HepG2 (cell line): ENCODE data around the gene STK4. TPM values are rescaled to one million over a fixed set of nuclear protein-coding genes. Genes with fewer than 3 reads are reported as not detected.

Experiments
- AKAP8 ChIP-seq: sonication (generic); formaldehyde crosslinking; IDR thresholded peaks from 2 replicates; pipeline ENCODE4 v1.5.1; 2020; ENCODE audit warnings: mild to moderate bottlenecking, missing genetic modification reagents
- CBX5 ChIP-seq: sonication (generic); formaldehyde crosslinking; IDR thresholded peaks from 2 replicates; pipeline ENCODE4 v1.4.0; 2020; ENCODE audit warnings: missing genetic modification reagents, borderline replicate concordance
- GPN1 ChIP-seq: sonication (generic); formaldehyde crosslinking; IDR thresholded peaks from 2 replicates; pipeline ENCODE4 v1.5.1; 2020; ENCODE audit warnings: missing genetic modification reagents, borderline replicate concordance
- HNF4A ChIP-seq: sonication (generic); formaldehyde crosslinking; IDR thresholded peaks from 2 replicates; pipeline ENCODE4 v1.4.0; 2020; ENCODE audit warnings: missing genetic modification reagents
- HOXA3 ChIP-seq: sonication (generic); formaldehyde crosslinking; IDR thresholded peaks from 2 replicates; pipeline ENCODE4 v1.5.0; 2020; ENCODE audit warnings: missing genetic modification reagents
- KLF12 ChIP-seq: sonication (generic); formaldehyde crosslinking; IDR thresholded peaks from 2 replicates; pipeline ENCODE4 v1.4.0; 2020; ENCODE audit warnings: missing genetic modification reagents, borderline replicate concordance
- NR2F1 ChIP-seq, 2 experiments: fragments of 450-650 bp in 1 of 2; formaldehyde crosslinking in 1 of 2; IDR thresholded peaks; 2 replicates each; pipeline versions ENCODE4 v1.5.0 to v1.6.1; 2016 to 2020; ENCODE audit warnings: mild to moderate bottlenecking in 1 of 2, missing compliant biosample characterization in 1 of 2, missing genetic modification reagents in 1 of 2, moderate library complexity in 1 of 2
- PCBP1 ChIP-seq: fragments of 200-400 bp; formaldehyde crosslinking; IDR thresholded peaks from 2 replicates; pipeline ENCODE4 v1.6.1; 2017; ENCODE audit warnings: mild to moderate bottlenecking, low read depth, low read length, borderline replicate concordance
- SOX6 ChIP-seq, 2 experiments: fragments of 450-650 bp in 1 of 2; sonication (generic) in 1 of 2; formaldehyde crosslinking in 1 of 2; IDR thresholded peaks; 2 replicates each; pipeline versions ENCODE4 v1.4.0 to v1.6.1; 2017 to 2020; ENCODE audit warnings: antibody characterized with exemption in 1 of 2, mild to moderate bottlenecking in 1 of 2, missing genetic modification reagents in 1 of 2
- ZNF577 ChIP-seq: sonication (generic); formaldehyde crosslinking; IDR thresholded peaks from 2 replicates; pipeline ENCODE4 v1.4.0; 2020; ENCODE audit warnings: mild to moderate bottlenecking, low read depth, missing genetic modification reagents, borderline replicate concordance
- polyA plus RNA-seq, 8 experiments: library from polyadenylated mRNA; depleted of rRNA in 3 of 8; stranded (reverse) in 7 of 8; unstranded in 1 of 8; fragments of >200 nt; fragmentation: Illumina TruSeq in 4 of 8; extraction: Trizol in 4 of 8; gene quantifications; 2 replicates each; pipeline versions ENCODE4 v1.2.1 to v1.2.3, GENCODE V29; 2011 to 2016; ENCODE audit warnings: low read depth in 4 of 8, missing spikeins in 1 of 8, mixed read lengths in 1 of 8; ENCODE audit not compliant: insufficient read depth in 1 of 8
- total RNA-seq, 5 experiments: library from RNA; depleted of rRNA; stranded (reverse); fragments of >200 nt; fragmentation: Illumina TruSeq; extraction: Trizol; gene quantifications; 2 replicates each; pipeline ENCODE4 v1.2.3, GENCODE V29; 2016; ENCODE audit warnings: low read depth in 1 of 5
- TF ChIP-seq, protein P1 (sequence below): IDR thresholded peaks from 2 replicates; pipeline ENCODE4 v1.6.1; 2016; ENCODE audit warnings: low read depth, missing genetic modification reagents, missing compliant biosample characterization
- TF ChIP-seq, protein P2 (sequence below): sonication (generic); formaldehyde crosslinking; IDR thresholded peaks from 2 replicates; pipeline ENCODE4 v1.4.0; 2020; ENCODE audit warnings: missing genetic modification reagents
- TF ChIP-seq, protein P3 (sequence below): sonication (generic); formaldehyde crosslinking; IDR thresholded peaks from 2 replicates; pipeline ENCODE4 v1.4.0; 2020; ENCODE audit warnings: missing genetic modification reagents
- TF ChIP-seq, protein P4 (sequence below): sonication (generic); formaldehyde crosslinking; IDR thresholded peaks from 2 replicates; pipeline ENCODE4 v1.4.0; 2020; ENCODE audit warnings: mild to moderate bottlenecking, low read depth, missing genetic modification reagents
- TF ChIP-seq, protein P5 (sequence below): sonication (generic); formaldehyde crosslinking; IDR thresholded peaks from 2 replicates; pipeline ENCODE4 v1.5.0; 2020; ENCODE audit warnings: missing genetic modification reagents

Gene STK4
- total and polyA plus RNA-seq, 2 of the 13 experiments (the other 11 are each of a cell fraction or from before 2014, with no cell fraction given), result 25.6 to 38.3 TPM

DNA sequence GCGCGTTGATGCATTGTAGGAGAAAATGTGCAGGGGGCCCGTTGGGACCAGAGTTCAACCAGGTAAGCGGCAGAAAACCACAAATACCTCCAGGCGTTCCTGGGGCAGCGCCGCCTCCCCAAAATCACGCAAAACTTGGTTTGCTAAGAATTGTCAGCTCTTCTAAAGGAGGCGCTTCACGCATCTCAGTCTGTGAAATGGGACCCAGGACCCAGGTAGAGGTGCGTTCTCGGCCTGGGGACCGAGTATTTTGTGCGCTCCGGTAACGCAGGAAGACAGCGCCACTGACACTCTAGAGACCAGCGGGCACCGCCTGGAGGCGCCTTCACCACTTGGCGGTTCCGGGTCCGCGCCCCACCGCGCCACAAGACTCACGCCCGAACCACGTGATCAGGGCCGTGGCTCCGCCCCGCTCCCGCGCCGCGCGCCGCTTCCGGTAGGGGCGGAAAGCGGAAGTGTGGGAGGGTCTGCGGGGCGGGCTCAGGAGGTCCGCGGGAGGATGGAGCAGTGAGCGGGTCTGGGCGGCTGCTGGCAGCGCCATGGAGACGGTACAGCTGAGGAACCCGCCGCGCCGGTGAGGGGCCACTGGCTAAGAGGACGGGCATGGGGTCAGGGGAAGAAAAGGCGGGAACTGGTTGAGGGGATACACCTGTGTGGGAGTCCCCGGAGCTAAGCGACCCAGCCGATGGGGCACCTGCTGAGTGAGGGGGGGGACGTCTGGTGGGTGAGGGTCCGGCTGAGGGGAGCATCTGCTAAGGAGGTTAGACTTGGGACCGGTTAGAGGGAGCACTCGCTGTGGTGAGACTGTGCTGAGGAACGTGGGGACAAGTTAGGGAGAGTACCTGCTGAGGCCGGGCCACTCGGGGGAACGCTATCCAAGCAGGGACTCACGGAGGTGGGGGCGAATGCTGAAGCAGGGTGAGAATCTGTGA lies at the start of gene STK4 (continued):
- TF ChIP-seq, protein P1, sequence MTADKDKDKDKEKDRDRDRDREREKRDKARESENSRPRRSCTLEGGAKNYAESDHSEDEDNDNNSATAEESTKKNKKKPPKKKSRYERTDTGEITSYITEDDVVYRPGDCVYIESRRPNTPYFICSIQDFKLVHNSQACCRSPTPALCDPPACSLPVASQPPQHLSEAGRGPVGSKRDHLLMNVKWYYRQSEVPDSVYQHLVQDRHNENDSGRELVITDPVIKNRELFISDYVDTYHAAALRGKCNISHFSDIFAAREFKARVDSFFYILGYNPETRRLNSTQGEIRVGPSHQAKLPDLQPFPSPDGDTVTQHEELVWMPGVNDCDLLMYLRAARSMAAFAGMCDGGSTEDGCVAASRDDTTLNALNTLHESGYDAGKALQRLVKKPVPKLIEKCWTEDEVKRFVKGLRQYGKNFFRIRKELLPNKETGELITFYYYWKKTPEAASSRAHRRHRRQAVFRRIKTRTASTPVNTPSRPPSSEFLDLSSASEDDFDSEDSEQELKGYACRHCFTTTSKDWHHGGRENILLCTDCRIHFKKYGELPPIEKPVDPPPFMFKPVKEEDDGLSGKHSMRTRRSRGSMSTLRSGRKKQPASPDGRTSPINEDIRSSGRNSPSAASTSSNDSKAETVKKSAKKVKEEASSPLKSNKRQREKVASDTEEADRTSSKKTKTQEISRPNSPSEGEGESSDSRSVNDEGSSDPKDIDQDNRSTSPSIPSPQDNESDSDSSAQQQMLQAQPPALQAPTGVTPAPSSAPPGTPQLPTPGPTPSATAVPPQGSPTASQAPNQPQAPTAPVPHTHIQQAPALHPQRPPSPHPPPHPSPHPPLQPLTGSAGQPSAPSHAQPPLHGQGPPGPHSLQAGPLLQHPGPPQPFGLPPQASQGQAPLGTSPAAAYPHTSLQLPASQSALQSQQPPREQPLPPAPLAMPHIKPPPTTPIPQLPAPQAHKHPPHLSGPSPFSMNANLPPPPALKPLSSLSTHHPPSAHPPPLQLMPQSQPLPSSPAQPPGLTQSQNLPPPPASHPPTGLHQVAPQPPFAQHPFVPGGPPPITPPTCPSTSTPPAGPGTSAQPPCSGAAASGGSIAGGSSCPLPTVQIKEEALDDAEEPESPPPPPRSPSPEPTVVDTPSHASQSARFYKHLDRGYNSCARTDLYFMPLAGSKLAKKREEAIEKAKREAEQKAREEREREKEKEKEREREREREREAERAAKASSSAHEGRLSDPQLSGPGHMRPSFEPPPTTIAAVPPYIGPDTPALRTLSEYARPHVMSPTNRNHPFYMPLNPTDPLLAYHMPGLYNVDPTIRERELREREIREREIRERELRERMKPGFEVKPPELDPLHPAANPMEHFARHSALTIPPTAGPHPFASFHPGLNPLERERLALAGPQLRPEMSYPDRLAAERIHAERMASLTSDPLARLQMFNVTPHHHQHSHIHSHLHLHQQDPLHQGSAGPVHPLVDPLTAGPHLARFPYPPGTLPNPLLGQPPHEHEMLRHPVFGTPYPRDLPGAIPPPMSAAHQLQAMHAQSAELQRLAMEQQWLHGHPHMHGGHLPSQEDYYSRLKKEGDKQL (CRISPR knock-in tag), result peak; percentile 69; the same call in 1 of the 2 replicates
- TF ChIP-seq AKAP8 (CRISPR knock-in tag), result peak; percentile 93
- peak; percentile 50 for TF ChIP-seq HNF4A
- peak in 1 of 2 experiments; percentile 27; a peak in 1 of 4 replicates for TF ChIP-seq NR2F1 (CRISPR knock-in tag; IDR thresholded peaks at IDR 0.05)
- TF ChIP-seq, protein P2, sequence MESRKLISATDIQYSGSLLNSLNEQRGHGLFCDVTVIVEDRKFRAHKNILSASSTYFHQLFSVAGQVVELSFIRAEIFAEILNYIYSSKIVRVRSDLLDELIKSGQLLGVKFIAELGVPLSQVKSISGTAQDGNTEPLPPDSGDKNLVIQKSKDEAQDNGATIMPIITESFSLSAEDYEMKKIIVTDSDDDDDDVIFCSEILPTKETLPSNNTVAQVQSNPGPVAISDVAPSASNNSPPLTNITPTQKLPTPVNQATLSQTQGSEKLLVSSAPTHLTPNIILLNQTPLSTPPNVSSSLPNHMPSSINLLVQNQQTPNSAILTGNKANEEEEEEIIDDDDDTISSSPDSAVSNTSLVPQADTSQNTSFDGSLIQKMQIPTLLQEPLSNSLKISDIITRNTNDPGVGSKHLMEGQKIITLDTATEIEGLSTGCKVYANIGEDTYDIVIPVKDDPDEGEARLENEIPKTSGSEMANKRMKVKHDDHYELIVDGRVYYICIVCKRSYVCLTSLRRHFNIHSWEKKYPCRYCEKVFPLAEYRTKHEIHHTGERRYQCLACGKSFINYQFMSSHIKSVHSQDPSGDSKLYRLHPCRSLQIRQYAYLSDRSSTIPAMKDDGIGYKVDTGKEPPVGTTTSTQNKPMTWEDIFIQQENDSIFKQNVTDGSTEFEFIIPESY (CRISPR knock-in tag), result peak; percentile 65; the same call in 1 of the 2 replicates
- peak; percentile 71; the same call in 1 of the 2 replicates for TF ChIP-seq CBX5 (CRISPR knock-in tag)
- TF ChIP-seq KLF12 (CRISPR knock-in tag), result peak; percentile 98
- peak; percentile 97 for TF ChIP-seq HOXA3 (CRISPR knock-in tag)
- TF ChIP-seq GPN1 (CRISPR knock-in tag), result no peak
- TF ChIP-seq, protein P3, sequence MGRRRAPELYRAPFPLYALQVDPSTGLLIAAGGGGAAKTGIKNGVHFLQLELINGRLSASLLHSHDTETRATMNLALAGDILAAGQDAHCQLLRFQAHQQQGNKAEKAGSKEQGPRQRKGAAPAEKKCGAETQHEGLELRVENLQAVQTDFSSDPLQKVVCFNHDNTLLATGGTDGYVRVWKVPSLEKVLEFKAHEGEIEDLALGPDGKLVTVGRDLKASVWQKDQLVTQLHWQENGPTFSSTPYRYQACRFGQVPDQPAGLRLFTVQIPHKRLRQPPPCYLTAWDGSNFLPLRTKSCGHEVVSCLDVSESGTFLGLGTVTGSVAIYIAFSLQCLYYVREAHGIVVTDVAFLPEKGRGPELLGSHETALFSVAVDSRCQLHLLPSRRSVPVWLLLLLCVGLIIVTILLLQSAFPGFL (CRISPR knock-in tag), result 0 out of 2 replicates have a peak, but pooled peaks have one; percentile 44
- TF ChIP-seq, protein P4, sequence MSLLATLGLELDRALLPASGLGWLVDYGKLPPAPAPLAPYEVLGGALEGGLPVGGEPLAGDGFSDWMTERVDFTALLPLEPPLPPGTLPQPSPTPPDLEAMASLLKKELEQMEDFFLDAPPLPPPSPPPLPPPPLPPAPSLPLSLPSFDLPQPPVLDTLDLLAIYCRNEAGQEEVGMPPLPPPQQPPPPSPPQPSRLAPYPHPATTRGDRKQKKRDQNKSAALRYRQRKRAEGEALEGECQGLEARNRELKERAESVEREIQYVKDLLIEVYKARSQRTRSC (CRISPR knock-in tag), result no peak
- TF ChIP-seq SOX6 (IDR thresholded peaks at IDR 0.05), result no peak
- TF ChIP-seq SOX6 (CRISPR knock-in tag; IDR thresholded peaks at IDR 0.05), result peak; percentile 93
- TF ChIP-seq ZNF577 (CRISPR knock-in tag), result no peak
- peak; percentile 94 for TF ChIP-seq PCBP1
- TF ChIP-seq, protein P5, sequence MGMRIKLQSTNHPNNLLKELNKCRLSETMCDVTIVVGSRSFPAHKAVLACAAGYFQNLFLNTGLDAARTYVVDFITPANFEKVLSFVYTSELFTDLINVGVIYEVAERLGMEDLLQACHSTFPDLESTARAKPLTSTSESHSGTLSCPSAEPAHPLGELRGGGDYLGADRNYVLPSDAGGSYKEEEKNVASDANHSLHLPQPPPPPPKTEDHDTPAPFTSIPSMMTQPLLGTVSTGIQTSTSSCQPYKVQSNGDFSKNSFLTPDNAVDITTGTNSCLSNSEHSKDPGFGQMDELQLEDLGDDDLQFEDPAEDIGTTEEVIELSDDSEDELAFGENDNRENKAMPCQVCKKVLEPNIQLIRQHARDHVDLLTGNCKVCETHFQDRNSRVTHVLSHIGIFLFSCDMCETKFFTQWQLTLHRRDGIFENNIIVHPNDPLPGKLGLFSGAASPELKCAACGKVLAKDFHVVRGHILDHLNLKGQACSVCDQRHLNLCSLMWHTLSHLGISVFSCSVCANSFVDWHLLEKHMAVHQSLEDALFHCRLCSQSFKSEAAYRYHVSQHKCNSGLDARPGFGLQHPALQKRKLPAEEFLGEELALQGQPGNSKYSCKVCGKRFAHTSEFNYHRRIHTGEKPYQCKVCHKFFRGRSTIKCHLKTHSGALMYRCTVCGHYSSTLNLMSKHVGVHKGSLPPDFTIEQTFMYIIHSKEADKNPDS (CRISPR knock-in tag), result peak; percentile 86
